GM11168 (cell line): Measurements from ENCODE around the gene ATP5F1B.

Experiments used
- in situ Hi-C: fragments of 300-500 bp; cut with MboI; formaldehyde crosslinking; loops from one replicate; pipeline ENCODE4 v1.12.0; 2022; ENCODE audit warnings: low sequenced_read_pairs; ENCODE audit not compliant: unreplicated experiment

Gene ATP5F1B

DNA sequence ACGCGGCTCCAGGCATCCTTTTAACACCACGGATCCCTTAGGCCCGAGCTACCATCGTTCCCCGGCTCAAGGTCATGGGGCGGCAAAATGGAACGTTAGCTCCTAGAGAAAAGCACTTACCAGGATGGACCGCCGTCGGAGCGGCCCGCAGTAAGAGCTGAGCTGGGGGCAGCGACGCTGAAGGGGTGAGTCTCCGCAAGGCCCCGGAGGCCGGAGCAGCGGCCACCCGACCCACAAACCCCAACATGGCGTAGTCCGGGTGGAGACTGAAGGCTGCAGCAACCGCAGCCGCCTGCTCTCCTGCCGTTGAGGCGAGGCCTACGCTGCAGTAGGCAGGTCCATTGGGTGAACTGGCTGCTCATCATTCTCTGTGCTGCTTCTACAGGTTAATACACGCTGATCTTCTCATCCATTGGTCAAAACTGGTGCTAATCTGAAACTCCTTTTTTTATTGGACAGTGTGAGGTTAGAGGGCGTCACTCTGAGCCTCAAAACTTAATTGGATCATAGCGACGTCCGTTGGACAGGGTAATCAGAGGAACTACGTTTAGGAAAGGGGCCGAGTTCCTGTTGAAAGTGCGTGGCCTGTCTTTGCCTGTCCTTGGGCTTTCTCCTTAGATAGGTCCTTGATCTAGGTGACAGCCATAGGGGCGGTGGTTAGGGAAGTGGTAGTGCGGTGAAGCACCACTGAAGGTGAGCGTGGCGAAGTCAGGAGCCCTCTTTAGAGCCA lies at the start of gene ATP5F1B:
Gene ATP5F1B (minus strand): TSS at position 268 of the 730 bp plus-strand sequence. CDS start 21 bp downstream, at position 247.
- in situ Hi-C loops: no loop called here

DNA sequence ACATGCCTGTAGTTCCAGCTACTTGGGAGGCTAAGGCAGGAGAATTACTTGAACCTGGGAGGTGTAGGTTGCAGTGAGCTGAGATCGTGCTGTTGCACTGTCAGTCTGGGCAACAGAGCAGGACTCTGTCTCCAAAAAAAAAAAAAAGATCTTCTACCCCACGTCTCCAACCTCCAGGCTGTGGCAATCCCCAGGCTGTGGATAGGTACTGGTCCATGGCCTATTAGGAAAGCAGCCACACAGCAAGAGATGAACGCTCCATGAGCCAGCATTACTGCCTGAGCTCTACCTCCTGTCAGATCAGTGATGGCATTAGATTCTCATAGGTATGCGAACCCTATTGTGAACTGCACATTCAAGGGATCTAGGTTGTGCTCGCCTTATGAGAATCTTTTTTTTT lies 48.4 kb upstream of the ATP5F1B start:
- in situ Hi-C loops: no loop called here

DNA sequence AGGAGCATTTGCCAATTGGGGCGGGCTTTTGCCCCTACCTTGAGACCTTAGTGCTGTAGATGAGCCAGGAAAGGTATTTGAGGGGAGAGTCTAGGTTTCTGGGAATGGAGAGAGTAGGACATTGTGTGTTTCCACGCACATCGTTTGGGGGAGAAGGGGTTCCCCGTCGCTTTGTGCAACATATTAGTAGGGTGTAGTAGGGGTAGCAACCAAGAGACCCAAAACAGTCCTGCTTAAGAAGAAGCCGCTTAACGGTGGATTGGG lies 43.0 kb upstream of the ATP5F1B start:
- in situ Hi-C loops: no loop called here

DNA sequence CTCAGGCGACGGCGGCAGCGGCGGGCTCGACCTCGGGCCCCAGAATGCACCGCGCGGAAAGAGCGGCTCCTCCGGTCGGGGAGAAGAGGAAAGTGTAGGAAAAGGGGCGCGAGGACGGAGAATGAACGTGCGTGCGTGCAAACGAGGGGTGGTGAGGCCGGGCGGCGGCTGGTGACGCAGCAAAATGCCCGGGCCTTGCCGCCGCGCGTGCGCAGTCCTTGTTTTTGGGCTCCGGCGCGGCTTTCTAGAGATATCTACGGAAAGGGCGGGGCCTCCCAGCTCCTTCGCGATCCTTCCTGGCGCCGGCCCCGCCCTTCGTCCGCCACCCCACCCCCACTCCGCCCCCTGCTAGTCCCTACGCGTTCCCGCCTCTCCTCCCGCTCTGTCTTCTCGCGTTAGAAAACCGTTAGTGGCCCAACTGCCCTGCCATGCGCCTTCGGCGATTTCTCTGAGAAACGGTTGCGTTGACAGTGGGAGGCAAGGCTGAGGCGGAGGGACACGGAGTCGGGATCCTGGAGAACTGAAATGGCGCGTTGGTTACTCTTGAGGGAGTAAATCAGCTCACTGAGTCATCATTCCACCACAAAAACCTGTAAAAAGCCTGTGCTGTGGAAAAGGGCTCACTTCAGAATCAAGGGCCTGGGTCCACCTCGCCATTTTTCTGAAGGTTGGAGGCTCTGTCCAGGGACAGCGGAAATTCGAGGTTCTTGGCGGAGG lies 42.5 kb upstream of the ATP5F1B start, which contains the start of gene PTGES3:
Gene PTGES3 (minus strand): TSS at position 156 of the 717 bp plus-strand sequence. CDS start 285 bp downstream, outside the sequence.
- in situ Hi-C loops: no loop called here

- in situ Hi-C loops: no loop called here
Measured at GRCh38 chr12:56687223-56688128, 41.7 kb upstream of the ATP5F1B start.

- in situ Hi-C loops: no loop called here
Measured at GRCh38 chr12:56684745-56685359, 39.1 kb upstream of the ATP5F1B start.

GRCh38 chr12:56682323-56682722 lies 36.5 kb upstream of the ATP5F1B start:
- in situ Hi-C loops: no loop called here

- in situ Hi-C loops: no loop called here
Measured at GRCh38 chr12:56679883-56680575, 34.2 kb upstream of the ATP5F1B start.

GRCh38 chr12:56678852-56679251 lies 33.1 kb upstream of the ATP5F1B start:
- in situ Hi-C loops: no loop called here

- in situ Hi-C loops: no loop called here
Measured at GRCh38 chr12:56677680-56678079, 31.9 kb upstream of the ATP5F1B start.

- in situ Hi-C loops: no loop called here
Measured at GRCh38 chr12:56676851-56677580, 31.2 kb upstream of the ATP5F1B start.

DNA sequence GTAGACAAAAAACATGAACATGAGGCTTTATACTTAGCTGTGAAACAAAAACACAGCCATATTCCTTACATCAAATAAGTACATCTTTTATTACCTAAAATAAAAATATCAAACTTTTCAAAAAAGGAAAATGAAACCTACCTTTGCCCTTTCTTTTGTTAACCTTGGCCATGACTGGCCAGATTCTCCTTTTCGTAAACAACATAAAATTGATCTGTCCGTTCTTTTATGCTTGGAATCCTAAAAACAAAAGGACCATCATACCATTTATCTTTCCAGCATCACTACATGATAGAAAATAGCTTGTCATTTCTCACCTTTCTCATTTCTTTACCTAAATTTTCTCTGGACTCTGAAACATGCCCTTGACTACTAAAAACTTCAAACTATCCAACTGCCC lies 25.8 kb upstream of the ATP5F1B start:
- in situ Hi-C loops: no loop called here

GRCh38 chr12:56670836-56671235 lies 25.1 kb upstream of the ATP5F1B start:
- in situ Hi-C loops: no loop called here

DNA sequence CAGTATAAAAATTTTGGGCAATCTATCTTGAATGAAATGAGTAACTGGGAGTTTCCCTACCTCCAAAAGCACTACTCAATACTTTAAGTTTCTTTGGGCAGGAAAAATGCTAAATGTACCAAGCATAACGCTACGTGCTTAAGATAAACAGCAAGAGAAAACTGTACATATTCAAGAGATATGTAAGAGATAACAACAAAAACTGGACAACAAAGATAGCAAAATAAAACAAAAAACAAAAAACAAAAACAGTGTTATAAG lies 22.3 kb upstream of the ATP5F1B start:
- in situ Hi-C loops: no loop called here

GRCh38 chr12:56661979-56662638 lies 16.3 kb upstream of the ATP5F1B start:
- in situ Hi-C loops: no loop called here

DNA sequence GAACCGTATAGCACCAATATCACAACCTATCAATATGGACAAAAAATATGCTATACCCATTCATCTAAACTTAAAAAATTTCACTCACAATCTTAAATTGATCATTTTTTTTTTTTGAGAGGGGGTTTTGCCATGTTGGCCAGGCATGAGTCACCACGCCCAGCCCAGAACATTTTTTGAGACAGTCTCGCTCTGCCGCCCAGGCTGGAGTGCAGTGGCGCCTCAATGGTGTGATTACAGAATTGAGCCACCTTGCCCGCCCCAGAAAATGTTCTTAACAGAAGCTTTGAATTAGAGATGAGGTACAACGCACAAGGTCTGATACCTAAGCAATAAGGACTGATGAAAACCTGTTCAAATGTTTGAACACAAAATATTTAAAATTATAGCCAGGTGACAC lies 15.8 kb upstream of the ATP5F1B start:
- in situ Hi-C loops: no loop called here

GRCh38 chr12:56658921-56659320 lies 13.1 kb upstream of the ATP5F1B start:
- in situ Hi-C loops: no loop called here

GRCh38 chr12:56657416-56658379 lies 11.9 kb upstream of the ATP5F1B start:
- in situ Hi-C loops: no loop called here
